ENCODE measurements around the gene CDH23. TPM values are rescaled to one million over a fixed set of nuclear protein-coding genes. Genes with fewer than 3 reads are reported as not detected.

The CDH23 gene
- total and polyA plus RNA-seq, 2 of the 8 experiments (the other 6 are each of a cell fraction or from before 2014, with no cell fraction given) = 1.9 to 4.9 TPM

DNA sequence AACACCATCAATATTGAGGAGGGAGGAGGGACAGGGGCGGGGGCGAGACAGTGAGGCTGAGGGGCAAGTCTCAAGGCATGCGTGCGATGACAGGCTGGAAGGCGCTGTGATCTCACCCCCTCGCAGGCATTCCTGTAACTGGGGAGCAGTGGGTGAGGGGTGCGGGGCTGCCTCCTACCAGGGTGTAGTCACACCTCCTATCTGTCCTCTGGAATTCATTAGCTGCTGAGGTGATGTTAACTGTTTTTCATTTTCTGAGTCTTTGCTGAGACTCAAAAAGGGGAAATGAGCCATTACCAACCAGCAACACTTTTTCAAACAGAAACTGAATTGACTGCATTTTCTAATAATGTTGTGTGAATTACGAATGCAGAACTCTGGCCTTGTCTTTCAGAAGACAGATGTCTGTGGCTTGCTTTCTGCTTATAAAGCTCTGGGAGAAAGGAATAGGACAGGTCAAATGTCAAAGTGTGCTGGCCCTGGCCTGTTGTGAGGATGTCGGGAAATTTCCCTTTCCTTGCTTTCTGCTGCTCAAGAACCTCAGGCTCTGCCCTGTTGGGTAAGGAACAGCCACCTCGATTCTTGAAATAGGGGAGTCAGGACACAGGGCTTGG, 23.7 kb upstream of the CDH23 start (continued):
- TF ChIP-seq, protein P1, sequence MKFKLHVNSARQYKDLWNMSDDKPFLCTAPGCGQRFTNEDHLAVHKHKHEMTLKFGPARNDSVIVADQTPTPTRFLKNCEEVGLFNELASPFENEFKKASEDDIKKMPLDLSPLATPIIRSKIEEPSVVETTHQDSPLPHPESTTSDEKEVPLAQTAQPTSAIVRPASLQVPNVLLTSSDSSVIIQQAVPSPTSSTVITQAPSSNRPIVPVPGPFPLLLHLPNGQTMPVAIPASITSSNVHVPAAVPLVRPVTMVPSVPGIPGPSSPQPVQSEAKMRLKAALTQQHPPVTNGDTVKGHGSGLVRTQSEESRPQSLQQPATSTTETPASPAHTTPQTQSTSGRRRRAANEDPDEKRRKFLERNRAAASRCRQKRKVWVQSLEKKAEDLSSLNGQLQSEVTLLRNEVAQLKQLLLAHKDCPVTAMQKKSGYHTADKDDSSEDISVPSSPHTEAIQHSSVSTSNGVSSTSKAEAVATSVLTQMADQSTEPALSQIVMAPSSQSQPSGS (IDR thresholded peaks at IDR 0.05; ENCODE audit: low read length) = no peak
- no peak for TF ChIP-seq JUND (IDR thresholded peaks at IDR 0.05; ENCODE audit: low read length)
- no peak for TF ChIP-seq NRF1 (IDR thresholded peaks at IDR 0.05; ENCODE audit: low read depth, low read length)
- TF ChIP-seq KDM5A (IDR thresholded peaks at IDR 0.05; ENCODE audit: low read length) = no peak
- no peak for TF ChIP-seq SRF (IDR thresholded peaks at IDR 0.05; ENCODE audit: low read depth, low read length)
- no peak for TF ChIP-seq SUZ12 (IDR thresholded peaks at IDR 0.05; ENCODE audit: low read length)
